Activated T-helper 1 cell treated with anti-CD3 and anti-CD28 coated beads, Interleukin-12 subunit alpha, Interleukin-12 subunit beta, Interleukin-2, Interleukin-4 antibody, amounts not matched to agents 30 ng/mL and 10 ng/mL and 1 ng/mL, durations not matched to agents 14 hours and 24 hours and 36 hours (primary cell): Measurements from ENCODE around the gene MAP3K4. TPM values are rescaled to one million over a fixed set of nuclear protein-coding genes. Genes with fewer than 3 reads are reported as not detected.

Experiments used
- DNase-seq: peaks from one replicate; pipeline ENCODE4 v3.0.0; 2021; ENCODE audit warnings: low spot score
- H3K27ac Mint-ChIP-seq: one replicate; pipeline ENCODE4 v1.8.0; 2021; ENCODE audit warnings: mild to moderate bottlenecking, mixed read lengths
- H3K27me3 Mint-ChIP-seq: one replicate; pipeline ENCODE4 v1.8.0; 2022; ENCODE audit warnings: mild to moderate bottlenecking, moderate library complexity, mixed read lengths; ENCODE audit not compliant: insufficient read depth
- H3K36me3 Mint-ChIP-seq: one replicate; pipeline ENCODE4 v1.8.0; 2021; ENCODE audit warnings: low read depth, mixed read lengths
- H3K4me1 Mint-ChIP-seq: one replicate; pipeline ENCODE4 v1.8.0; 2021; ENCODE audit warnings: low read depth, mixed read lengths
- H3K4me3 Mint-ChIP-seq: one replicate; pipeline ENCODE4 v1.8.0; 2021; ENCODE audit warnings: mild to moderate bottlenecking, moderate library complexity, mixed read lengths
- H3K9me3 Mint-ChIP-seq: one replicate; pipeline ENCODE4 v1.8.0; 2021; ENCODE audit warnings: mixed read lengths
- intact Hi-C: fragments of 100-400 bp; cut with micrococcal nuclease; formaldehyde crosslinking; loops from one replicate; pipeline ENCODE4 v1.15.1; 2024
- total RNA-seq: library from RNA; stranded (reverse); gene quantifications from 2 replicates; pipeline ENCODE4 v1.2.3, GENCODE V29; 2022

The MAP3K4 gene
- total RNA-seq, 1 donor from 2014 or later, result 47.0 TPM

- DNase-seq, result no peak
- no peaks in the 10 kb centered on the region for H3K4me1 Mint-ChIP-seq
- H3K4me3 Mint-ChIP-seq, result no peak overlapping the region
- H3K9me3 Mint-ChIP-seq, result no peaks in the 10 kb centered on the region
- no peaks in the 10 kb centered on the region for H3K27me3 Mint-ChIP-seq
- intact Hi-C loops, result no loop called here
- no peak overlapping the region for H3K27ac Mint-ChIP-seq
- H3K36me3 Mint-ChIP-seq, result peaks cover 4% of the 10 kb centered on the region
Observed at GRCh38 chr6:161142957-161143296, 151.4 kb downstream of the MAP3K4 start.

GRCh38 chr6:161143663-161144430 lies 152.3 kb downstream of the MAP3K4 start:
- Mint-ChIP-seq H3K27ac (no peak overlapping the region), H3K27me3 (no peaks in the 10 kb centered on the region), H3K36me3 (peaks cover 4% of the 10 kb centered on the region), H3K4me3 (no peak overlapping the region), H3K9me3 (no peaks in the 10 kb centered on the region), H3K4me1 (no peaks in the 10 kb centered on the region)
- intact Hi-C loops, result no loop called here
- DNase-seq, result no peak

DNA sequence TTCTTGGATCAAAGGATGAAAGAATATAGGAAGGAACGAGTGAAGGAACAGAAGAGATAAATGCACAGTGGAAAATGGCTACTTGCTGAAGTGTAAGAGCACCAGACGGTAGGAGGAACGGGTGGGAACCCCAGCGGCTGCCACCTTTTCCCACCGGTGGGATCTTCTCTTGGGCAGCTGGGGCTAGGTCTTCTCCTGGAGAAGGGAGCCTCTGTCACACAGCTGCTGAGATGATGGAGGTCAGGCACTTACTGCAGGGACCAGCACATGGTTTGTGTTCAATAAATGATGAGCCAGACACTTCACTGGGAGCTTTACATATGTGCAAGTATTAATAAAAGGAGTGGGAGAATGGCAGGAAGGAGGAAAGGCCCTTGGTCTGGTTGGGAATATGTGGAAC lies 158.6 kb downstream of the MAP3K4 start:
- intact Hi-C loops, result no loop called here
- no peak overlapping the region for H3K27ac Mint-ChIP-seq

DNA sequence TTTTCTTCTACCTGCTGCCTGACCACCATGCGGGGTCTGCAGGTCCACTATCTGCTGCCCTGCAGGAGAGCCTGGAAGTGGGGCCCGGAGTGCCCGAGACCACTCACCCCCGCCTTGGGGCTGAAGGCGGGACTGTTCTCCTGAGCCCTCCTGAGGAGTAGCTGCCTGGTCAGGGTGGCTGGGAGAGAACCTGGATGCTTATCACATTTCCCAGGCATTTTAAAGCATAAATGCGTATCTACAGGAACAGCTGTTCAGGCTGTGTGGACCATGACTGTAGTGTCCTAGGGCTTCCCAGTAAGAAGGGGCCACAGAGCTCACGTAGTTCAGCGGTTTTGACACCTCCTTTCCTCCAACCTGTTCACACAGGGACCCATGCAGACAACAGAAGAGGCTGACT lies 159.0 kb downstream of the MAP3K4 start:
- no peak overlapping the region for H3K4me3 Mint-ChIP-seq
- H3K27me3 Mint-ChIP-seq, result no peaks in the 10 kb centered on the region
- intact Hi-C loops, result no loop called here
- peaks cover 4% of the 10 kb centered on the region for H3K36me3 Mint-ChIP-seq
- H3K9me3 Mint-ChIP-seq, result no peaks in the 10 kb centered on the region
- H3K27ac Mint-ChIP-seq, result no peak overlapping the region
- DNase-seq, result no peak
- no peaks in the 10 kb centered on the region for H3K4me1 Mint-ChIP-seq

More for the DNA sequence above, 158.6 kb downstream of the MAP3K4 start:
- no peak for DNase-seq
- no peaks in the 10 kb centered on the region for H3K4me1 Mint-ChIP-seq
- no peak overlapping the region for H3K4me3 Mint-ChIP-seq
- H3K36me3 Mint-ChIP-seq, result peaks cover 4% of the 10 kb centered on the region
- no peaks in the 10 kb centered on the region for H3K27me3 Mint-ChIP-seq
- no peaks in the 10 kb centered on the region for H3K9me3 Mint-ChIP-seq

DNA sequence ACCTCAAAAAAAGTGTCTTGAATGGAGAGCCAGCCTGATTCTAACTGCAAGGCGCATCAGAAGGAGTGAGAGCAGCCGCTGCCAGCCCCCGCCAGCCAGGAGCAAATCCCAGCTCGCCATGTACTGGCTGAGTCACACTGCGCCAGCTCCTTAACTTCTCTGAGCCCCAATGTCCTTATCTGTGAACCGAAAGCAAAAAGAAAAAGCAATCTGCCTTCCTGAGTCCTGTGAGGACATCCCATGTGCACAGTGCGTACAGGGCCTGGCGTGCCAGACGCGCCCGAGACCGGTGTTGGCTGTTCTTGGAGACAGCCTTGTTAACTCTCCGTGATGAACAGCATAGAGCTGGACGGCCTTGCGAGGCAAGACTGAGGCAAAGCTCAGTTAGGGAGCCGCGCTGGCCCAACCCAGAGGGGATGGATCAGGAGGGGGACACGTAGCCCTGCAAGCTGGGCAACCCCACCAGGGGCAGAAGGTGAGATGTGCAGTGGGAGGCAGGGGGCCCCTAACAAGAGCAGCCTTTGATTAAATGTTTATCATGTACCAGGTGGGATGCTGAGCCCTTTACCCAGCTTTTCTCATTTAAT lies 159.6 kb downstream of the MAP3K4 start:
- H3K27ac Mint-ChIP-seq, result no peak overlapping the region
- no peaks in the 10 kb centered on the region for H3K27me3 Mint-ChIP-seq
- no peak for DNase-seq
- H3K9me3 Mint-ChIP-seq, result no peaks in the 10 kb centered on the region
- no peaks in the 10 kb centered on the region for H3K4me1 Mint-ChIP-seq
- H3K36me3 Mint-ChIP-seq, result peaks cover 4% of the 10 kb centered on the region
- intact Hi-C loops, result no loop called here
- H3K4me3 Mint-ChIP-seq, result no peak overlapping the region

DNA sequence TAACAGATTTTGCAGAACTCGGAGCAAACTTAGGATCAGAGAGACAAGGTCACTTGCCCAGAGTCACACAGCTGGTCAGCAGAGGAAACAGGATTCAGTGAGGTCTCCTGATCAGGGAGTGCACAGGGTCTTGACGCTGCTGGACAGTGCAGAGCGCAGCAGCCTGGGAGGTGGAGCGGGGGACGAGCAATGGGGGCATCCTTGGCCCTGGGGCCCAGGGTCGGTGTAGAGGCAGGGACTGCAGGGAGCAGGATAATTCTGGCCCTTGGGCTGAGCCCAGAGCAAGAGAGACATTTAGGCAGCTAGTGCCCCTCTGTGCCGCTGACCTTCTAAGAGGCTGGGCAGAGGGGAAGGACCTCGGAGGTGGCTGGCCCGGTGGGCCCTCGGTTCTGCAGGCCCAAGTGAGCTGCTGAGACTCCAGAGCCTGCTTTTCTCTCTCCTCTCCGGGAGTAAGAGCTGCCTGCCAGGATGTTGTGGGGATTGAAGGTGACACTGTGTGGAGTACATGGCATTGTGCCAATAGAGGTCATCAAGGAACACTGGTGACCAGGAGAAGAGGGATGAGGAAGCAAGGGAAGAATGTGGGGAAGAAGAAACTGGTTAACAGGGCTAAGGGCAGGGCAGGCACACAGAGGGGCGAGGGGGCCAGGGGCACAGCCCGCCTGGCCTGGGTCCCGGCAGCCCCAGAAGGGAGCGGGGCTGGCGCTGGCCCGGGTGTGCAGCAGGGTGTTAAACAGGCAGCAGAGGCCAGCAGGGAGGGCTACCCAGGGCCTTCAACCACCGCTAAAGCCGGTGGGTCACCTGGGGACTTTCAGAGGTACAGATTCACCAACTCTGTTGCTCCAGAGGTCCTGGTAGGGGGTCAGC lies 160.3 kb downstream of the MAP3K4 start:
- DNase-seq, result no peak
- Mint-ChIP-seq H3K4me1 (no peaks in the 10 kb centered on the region), H3K9me3 (peaks cover 2% of the 10 kb centered on the region), H3K27me3 (no peaks in the 10 kb centered on the region), H3K4me3 (no peak overlapping the region), H3K27ac (peak overlapping the region; percentile 18), H3K36me3 (peaks cover 5% of the 10 kb centered on the region)
- intact Hi-C loops, result no loop called here

DNA sequence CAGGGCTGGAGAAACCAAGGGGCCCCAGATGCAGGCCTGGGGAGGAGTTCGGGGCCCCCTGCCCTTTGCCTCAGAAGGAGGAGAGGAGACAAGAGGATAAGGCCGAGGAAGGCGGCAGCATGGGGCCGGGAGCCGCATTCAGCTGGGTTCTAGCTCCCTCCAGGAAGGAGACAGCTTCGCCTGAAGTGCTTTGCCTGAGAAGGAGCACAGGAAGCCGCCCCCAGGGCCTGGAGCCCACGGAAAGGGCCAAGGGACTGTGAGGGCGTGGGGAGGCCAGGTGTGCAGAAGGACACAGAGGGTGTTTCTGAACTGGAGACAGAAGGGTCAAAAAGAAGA lies 160.9 kb downstream of the MAP3K4 start:
- peaks cover 11% of the 10 kb centered on the region for H3K36me3 Mint-ChIP-seq
- intact Hi-C loops, result no loop called here
- H3K4me1 Mint-ChIP-seq, result no peaks in the 10 kb centered on the region
- no peaks in the 10 kb centered on the region for H3K27me3 Mint-ChIP-seq
- H3K27ac Mint-ChIP-seq, result no peak overlapping the region
- DNase-seq, result no peak
- H3K9me3 Mint-ChIP-seq, result peaks cover 4% of the 10 kb centered on the region
- no peak overlapping the region for H3K4me3 Mint-ChIP-seq

DNA sequence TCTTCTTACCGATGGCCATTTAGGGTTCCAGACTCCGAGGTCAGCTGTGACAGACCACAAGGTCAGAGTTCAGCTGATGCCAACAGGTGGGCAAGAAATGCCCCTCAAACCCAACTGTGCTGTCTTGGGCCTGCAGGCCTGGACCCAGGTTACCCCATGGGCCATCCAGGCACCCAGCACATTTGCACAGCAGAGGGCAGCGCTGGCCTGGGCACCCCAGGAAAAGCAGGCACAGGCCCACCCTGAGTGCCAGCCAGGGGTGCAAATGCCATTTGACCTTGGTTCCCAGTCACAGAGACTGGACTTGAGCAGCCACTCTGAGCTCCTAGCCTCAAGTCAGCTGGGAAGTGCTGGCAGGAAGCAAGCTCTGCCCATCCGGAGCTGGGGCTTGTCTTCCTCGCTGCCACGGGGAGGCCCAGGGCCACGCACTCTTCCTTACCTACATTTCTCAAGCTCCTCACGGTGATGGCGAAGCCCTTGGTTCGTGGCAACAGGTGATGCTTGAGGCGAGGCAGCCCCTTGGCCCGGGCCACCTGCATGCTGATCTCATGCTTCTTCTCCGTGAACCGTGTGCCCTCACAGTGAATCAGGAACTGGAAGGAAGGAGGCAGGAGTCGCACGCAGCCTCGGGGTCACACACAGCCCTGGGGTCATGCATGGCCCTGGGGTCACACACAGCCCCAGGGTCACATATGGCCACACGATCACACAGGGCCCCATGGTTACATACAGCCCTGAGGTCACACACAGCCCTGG lies 161.5 kb downstream of the MAP3K4 start:
- Mint-ChIP-seq H3K27ac (peak overlapping the region; percentile 58), H3K4me3 (no peak overlapping the region), H3K36me3 (peaks cover 13% of the 10 kb centered on the region), H3K9me3 (peaks cover 9% of the 10 kb centered on the region), H3K27me3 (no peaks in the 10 kb centered on the region), H3K4me1 (no peaks in the 10 kb centered on the region)
- DNase-seq, result no peak
- intact Hi-C loops, result loop anchor here (1.0 kb wide), 1 partner anchor 218 kb away; no protein-coding TSS in a partner anchor

GRCh38 chr6:161153725-161154124 lies 162.2 kb downstream of the MAP3K4 start:
- Mint-ChIP-seq H3K27ac (no peak overlapping the region), H3K9me3 (peaks cover 11% of the 10 kb centered on the region), H3K4me3 (no peak overlapping the region), H3K4me1 (no peaks in the 10 kb centered on the region), H3K36me3 (peaks cover 15% of the 10 kb centered on the region), H3K27me3 (no peaks in the 10 kb centered on the region)
- DNase-seq, result no peak
- intact Hi-C loops, result loop anchor here (1.0 kb wide), 1 partner anchor 218 kb away; no protein-coding TSS in a partner anchor

DNA sequence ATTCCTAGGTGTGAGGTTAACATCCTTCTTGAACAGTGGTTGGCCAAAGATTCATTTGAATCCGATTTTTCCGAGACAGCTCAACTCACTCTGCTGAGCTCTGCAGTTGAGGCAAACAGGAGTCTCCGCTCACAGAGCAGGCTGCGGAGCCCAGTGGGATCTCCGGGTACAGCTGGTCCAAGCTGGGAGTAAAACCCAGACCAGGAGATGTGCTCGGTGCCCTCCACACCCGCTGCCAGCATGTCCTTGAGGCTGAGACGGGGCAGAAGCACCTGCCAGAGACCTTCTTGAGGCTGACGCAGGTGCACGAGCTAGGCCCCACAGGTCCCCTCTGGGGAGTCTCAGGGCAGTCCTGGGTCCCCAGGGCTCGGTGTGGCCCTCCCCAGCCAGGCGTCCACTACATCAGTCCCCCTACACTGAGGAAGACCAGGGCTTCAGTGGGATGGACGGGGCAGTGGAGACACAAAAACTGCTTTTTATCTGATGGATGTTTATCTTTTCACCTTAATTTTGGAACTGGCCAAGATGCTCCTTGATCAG lies 163.3 kb downstream of the MAP3K4 start:
- H3K27me3 Mint-ChIP-seq, result no peaks in the 10 kb centered on the region
- H3K36me3 Mint-ChIP-seq, result peaks cover 16% of the 10 kb centered on the region
- intact Hi-C loops, result no loop called here
- H3K27ac Mint-ChIP-seq, result no peak overlapping the region
- no peak for DNase-seq
- no peaks in the 10 kb centered on the region for H3K4me1 Mint-ChIP-seq
- peaks cover 11% of the 10 kb centered on the region for H3K9me3 Mint-ChIP-seq
- H3K4me3 Mint-ChIP-seq, result no peak overlapping the region

GRCh38 chr6:161161121-161161520 lies 169.6 kb downstream of the MAP3K4 start:
- intact Hi-C loops, result no loop called here
- H3K27me3 Mint-ChIP-seq, result no peaks in the 10 kb centered on the region
- H3K9me3 Mint-ChIP-seq, result peaks cover 11% of the 10 kb centered on the region
- no peak overlapping the region for H3K27ac Mint-ChIP-seq
- no peak for DNase-seq
- H3K36me3 Mint-ChIP-seq, result peaks cover 21% of the 10 kb centered on the region
- no peak overlapping the region for H3K4me3 Mint-ChIP-seq
- H3K4me1 Mint-ChIP-seq, result no peaks in the 10 kb centered on the region

- no peak overlapping the region for H3K4me3 Mint-ChIP-seq
- H3K36me3 Mint-ChIP-seq, result peaks cover 18% of the 10 kb centered on the region
- no peak overlapping the region for H3K27ac Mint-ChIP-seq
- H3K9me3 Mint-ChIP-seq, result peaks cover 8% of the 10 kb centered on the region
- DNase-seq, result no peak
- H3K4me1 Mint-ChIP-seq, result no peaks in the 10 kb centered on the region
- intact Hi-C loops, result no loop called here
- H3K27me3 Mint-ChIP-seq, result no peaks in the 10 kb centered on the region
Observed at GRCh38 chr6:161161889-161162624, 170.5 kb downstream of the MAP3K4 start.
